HG02884 (cell line): Measurements from ENCODE around the gene OR7A5.
"Not testable (repeated sequence)": the region's sequence is repeated elsewhere in the genome, so short reads cannot be mapped to it uniquely, and the experiment has no call there.

Source experiments
- ATAC-seq: cut with Tn5 transposase; IDR thresholded peaks from one replicate; pipeline ENCODE4 v1.9.1; 2021; ENCODE audit warnings: mild to moderate bottlenecking, moderate library complexity; ENCODE audit not compliant: unreplicated experiment

OR7A5 gene

GRCh38 chr19:14785102-14785793 is 49.7 kb downstream of the OR7A5 start:
- ATAC-seq, result not testable (repeated sequence)

GRCh38 chr19:14784730-14785101 is 50.3 kb downstream of the OR7A5 start:
- not testable (repeated sequence) for ATAC-seq

GRCh38 chr19:14783410-14783998 is 51.5 kb downstream of the OR7A5 start:
- ATAC-seq, result not testable (repeated sequence)

- ATAC-seq, result no peak
Measured at GRCh38 chr19:14782626-14783409, 52.2 kb downstream of the OR7A5 start.

GRCh38 chr19:14781713-14782536 is 53.1 kb downstream of the OR7A5 start:
- not testable (repeated sequence) for ATAC-seq

GRCh38 chr19:14780622-14781225 is 54.3 kb downstream of the OR7A5 start:
- ATAC-seq, result not testable (repeated sequence)

GRCh38 chr19:14779151-14779550 is 55.8 kb downstream of the OR7A5 start:
- ATAC-seq, result no peak

- ATAC-seq, result not testable (repeated sequence)
Measured at GRCh38 chr19:14778110-14778845, 56.7 kb downstream of the OR7A5 start, which contains the start of gene ADGRE2. Gene ADGRE2, minus strand, starts transcription at chr19:14778560. Its CDS starts 1,804 bp downstream, at chr19:14776756.

- ATAC-seq, result not testable (repeated sequence)
Measured at GRCh38 chr19:14777645-14778044, 57.3 kb downstream of the OR7A5 start.
